Raji (cell line): Measurements from ENCODE around the gene NTRK3.

Experiments used
- POLR2A ChIP-seq: IDR thresholded peaks from 2 replicates; pipeline ENCODE4 v1.6.1; 2011; ENCODE audit warnings: low read depth, low read length, control low read depth; ENCODE audit not compliant: insufficient read depth

NTRK3 gene

DNA sequence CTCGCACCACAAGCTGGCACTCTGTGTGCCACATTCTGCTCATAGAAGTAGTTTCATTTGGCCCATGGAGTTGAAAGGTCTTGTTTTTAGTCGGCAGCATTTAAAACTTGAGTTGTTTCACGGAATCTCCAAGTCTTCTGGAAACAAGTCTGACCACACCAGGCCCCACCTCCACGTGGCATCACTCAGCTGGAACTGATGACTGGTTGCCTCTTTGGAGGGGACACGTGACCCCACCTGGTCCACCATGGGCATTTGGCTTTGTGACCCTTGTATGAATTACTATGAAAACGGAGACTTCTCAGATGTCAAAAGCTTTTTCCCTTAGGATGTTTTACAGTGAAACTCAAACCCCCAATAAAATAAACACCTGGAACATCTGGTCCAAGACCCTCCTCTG lies 74.9 kb downstream of the NTRK3 start:
- no peak for TF ChIP-seq POLR2A

DNA sequence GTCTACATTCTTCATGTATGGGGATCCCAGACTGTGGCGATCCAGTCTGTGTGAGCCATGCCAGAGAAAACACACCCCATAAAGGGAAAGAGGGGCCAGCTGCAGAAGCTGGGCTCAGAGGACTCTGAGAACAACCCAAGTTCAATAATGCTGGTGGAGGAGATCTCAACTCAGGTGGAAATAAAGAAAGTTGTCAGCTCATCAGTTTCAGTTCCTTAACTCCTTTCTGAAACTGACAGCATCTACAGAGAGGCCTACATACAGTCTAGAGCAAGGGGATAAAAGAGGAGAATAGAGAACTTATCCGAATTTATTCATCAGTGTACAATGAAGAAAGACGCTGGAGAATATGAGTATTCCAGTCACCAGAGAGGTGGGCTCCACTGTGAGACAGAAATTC lies 77.0 kb downstream of the NTRK3 start:
- no peak for TF ChIP-seq POLR2A

DNA sequence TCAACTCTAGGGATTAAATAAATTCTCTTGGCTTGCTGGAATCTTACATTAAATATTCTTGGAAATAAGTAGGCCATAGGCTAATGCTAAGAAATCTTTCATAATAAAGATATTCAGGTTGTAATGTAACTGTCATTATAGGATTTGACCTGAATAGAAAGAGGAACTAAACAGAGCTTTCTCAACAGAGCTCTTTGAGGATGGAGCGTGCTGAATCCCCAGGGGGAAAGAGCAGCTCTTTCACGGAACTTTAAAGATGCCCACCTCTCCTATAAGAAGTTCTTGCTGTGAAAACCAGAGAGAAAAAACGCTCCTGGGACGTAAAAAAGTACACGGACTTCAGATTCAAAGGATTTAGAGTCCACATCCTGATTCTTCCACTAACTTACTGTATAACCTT lies 77.9 kb downstream of the NTRK3 start:
- TF ChIP-seq POLR2A: no peak

DNA sequence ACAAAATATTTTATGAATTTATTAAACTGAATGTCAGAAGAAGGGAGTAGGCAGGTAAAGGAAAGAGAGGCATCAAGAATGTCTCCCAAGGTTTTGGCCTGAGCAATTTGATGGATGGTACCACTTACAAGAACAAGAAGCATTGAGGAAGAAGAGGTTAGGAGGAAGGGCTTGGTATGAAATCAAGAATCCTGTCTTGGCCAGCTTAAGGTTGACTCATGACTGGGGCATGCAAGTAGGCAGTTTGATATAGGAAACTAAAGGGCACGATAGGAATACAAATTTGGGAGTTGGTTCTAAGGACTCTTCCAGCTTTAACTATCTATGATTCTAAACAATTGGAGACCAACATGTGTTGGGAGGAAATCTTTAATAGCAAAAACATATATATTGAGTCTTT lies 79.1 kb downstream of the NTRK3 start:
- TF ChIP-seq POLR2A: no peak

DNA sequence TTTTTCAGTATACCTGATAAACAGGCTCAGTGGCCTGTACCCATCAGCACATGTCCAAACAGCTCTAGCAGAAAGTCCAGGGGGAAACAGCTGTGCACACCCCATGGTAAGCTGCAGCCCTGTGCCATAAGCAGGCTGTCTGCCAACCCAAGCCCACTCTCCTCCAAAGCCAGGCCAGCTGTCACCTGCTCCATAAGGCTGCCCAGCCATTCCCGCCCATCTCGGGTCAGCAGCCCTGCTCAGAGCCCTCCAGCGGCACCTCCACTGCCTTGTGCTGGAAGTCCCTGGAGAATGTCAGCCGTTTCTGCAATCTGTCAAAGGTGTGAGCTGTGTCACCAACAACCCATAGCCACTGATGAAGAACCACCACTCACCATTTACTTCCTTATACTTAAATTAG lies 82.0 kb downstream of the NTRK3 start:
- TF ChIP-seq POLR2A: no peak

DNA sequence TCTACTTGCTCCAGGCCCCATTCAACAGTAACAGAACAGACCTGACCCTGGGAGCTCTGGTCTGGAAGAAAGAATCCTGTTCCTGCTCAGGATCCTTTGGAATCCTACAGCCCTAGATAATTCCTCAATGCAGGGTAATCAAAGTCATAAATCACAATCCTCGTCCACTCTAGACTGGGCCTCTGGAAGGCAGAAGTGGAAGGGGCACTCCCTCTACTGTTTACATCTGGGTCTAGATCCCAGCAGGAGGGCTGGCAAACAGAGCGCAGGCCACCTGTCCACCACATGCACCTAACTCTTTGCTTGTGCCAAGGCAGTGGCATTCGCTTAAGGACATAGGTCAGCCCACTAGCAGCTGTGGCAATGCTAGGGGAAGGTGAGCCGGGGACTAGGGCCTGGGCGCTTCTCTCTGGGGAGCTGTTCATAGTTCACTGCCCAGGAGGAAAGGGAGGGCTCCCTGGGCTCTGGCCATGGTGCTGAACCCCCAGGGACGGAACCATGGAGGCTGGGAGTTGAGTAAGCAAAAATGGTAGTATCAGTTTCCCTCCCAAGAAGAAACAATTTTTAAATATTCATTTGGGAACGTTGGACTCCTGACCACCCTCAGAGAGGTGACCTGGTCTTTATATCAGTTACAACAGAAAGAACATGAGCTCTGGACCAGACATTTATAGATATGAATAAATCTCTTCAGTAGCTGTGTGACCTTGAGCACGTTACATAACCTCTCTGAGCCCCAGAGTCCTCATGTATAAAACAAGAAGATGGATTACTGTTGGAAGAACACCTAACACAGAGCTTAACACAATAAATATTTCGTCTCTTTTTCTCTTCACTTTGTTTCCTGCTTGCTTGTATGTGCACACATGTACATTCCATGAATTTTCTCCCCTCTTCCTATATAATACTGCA lies 90.2 kb downstream of the NTRK3 start:
- TF ChIP-seq POLR2A: no peak

DNA sequence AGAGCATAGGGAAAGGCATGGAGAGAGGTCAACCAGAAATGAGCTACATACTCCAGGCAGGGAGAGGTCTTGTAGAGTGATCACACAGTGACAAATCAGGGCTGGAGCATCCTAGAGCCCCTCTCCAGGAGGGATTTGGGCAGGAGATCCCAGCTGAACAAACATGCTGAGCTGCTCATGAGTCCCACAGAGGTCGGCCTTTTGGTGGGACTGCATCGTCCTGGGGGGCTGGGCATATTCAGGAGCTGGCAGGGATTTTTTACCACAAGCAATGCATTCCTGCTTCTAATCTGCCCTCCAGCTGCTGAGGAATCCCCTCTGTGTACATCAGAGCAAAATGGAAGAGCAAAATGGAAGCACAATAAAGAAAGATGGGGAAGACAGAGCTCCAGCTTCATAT lies 94.9 kb downstream of the NTRK3 start:
- no peak for TF ChIP-seq POLR2A

DNA sequence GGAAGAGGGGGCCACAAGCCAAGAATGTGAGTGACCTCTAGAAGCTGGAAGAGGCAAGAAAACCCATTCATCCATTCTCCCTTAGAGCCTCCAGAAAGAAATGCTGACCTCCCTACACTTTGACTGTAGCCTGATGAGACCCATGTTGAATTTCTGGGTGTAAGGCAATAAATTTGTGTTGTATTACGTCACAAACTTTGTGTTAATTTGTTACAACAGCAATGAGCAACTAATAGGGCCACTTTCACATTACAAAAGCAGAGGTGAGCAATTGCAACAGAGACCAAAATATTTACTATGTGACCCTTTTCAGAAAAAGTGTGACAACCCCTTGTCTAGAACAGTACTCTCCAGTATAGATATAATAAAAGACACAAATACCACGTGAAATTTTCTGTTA lies 101.2 kb downstream of the NTRK3 start:
- TF ChIP-seq POLR2A: no peak

DNA sequence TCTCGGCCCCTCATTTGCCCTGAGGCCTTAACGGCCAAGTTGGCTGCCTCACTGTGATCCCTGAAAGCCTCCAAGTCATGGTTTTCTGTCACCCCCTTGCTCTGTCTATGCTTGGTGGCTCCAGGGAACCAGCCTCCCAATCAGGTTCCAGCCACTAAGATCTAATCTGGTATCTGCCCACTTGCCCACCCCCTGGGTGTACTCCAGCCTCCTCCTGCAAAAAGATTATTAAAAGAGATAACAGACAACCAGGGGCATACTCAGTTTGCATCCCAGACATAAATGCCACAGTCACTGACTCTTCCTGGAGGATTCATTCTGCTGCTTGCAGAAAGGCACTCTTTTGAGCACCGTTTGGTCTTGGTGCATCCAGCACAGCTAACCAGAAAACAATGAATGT lies 103.9 kb downstream of the NTRK3 start:
- TF ChIP-seq POLR2A: no peak

DNA sequence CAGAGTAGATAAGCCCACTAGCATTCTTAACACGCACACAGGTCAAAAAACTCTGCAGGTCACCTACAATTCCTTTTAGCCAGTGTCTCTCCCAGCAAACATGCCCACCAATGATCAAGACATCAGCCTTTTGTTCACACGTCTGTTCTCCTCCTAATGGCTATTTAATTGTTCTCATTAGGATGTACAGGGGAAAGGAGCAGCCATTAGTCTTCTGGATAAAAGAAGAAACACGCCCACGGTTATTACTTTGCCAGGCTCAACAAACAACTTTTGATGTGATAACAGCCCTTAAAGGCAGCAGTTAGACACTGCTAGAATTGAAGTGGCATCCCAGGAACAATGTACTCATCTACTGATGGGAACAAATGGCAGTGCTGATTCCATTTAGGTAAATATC lies 108.8 kb downstream of the NTRK3 start:
- TF ChIP-seq POLR2A: no peak

DNA sequence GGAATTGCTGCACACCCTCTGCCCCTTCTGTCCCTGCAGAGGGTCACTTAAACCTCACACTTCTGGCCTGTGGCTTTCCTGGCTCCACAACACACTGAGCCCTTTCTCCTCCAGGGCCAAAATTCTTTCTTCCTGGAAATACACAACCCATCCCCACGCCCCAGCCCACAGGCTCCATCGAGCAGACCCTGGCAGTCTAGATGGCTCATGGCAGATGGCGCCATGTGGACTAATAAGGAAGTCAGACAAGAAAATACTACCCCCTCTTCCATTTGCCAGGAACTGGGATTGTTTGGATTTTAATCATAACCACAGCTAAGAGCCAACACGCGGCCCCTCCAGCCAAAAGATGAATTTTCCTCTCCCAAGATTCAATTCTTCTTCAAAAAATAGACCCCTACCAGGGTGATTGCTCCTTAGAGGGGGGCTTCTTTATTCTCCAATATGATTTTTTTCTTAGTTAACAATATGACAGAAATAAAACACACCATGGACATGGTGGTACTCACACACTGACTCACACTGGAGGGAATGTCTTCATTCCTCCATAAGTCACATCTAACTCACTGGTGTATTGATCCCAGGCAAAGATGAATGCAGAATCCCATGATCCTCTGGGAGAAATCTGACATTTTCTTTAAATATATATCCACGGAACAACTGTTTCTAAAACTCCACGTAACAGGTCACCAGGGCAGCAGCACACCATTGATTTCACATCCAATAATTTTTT lies 111.5 kb downstream of the NTRK3 start:
- no peak for TF ChIP-seq POLR2A

DNA sequence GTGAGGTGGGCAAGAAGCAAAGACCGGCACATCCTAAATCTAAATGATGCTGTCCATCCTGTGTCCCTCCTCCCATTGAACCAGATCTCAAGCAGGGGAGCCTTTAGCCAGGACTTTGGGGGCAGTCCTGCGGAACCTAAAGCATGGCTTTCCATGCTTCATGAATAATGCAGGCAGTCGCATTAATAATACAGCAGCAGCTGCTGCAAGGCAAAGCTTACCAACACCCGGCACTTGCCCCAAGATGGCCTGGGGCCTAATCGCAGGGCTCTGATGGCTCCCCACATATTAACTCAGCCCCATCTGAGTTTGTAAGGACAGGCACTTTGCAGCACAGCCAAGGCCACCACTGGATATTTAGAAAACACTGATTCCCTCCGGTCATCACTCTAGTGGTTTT lies 114.4 kb downstream of the NTRK3 start:
- no peak for TF ChIP-seq POLR2A

DNA sequence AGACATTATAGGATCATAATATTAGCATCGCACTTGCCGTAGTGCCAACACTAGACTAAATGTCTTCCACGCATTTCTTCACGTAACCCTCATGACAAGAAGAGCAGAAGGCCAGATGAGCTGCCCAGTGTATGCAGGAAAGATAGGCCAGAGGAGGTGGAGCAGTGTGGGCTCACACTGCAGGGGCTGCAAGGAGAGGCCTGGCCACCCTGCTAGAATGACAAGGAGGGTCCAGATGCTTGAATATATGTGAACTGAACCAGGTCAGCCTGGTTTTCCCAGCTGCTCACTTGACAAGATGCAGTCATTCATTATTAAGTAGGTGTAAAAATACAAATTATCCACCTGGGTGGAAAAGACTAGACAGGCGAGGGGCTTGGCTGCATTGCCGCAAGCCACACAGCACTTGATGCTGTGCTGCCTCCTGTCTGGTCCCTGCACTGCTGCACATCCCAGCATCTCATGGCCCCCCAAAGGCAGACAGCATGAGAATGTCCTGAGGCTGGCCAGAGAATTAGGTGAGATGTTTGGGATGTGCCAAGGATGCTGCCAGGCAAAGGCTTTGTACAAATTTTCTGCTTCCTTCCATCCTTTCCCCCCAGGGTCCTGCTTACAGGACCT lies 115.2 kb downstream of the NTRK3 start:
- no peak for TF ChIP-seq POLR2A

DNA sequence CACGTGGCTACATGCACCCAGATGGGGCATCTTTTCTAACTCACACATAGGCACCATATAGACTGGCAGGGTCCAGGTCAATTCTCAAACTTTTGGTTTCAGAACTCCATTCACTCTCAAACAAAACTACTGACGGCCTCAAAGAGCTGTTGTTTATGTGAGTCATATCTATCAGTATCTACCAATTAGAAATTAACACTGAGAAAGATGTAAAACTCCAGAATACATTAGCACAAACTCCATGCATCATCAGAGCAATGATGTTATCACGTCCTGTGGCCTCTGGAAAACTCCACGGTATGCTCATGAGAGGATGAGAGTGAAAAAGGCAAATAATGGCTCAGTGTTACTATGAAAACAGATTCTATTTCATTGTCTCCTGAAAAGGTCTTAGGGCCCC lies 116.1 kb downstream of the NTRK3 start:
- no peak for TF ChIP-seq POLR2A

DNA sequence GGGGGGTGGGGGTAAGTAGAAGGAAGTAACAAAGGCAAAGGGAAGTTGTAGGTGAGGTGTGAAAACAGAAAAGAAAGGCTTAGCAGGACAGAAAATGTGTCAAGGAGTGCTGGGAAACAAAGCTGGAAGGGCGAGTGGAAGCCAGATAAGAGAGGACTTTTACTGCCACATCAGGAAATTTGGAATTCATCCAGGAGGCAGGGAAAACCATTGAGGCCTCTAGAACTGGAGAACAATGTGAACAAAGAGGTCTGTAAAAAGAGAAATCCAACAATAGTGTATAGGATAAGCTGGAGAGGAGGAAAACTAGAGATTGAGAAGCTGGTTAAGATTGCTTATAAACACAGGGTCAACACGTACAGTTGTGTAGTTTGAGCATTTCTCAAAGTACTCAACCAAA lies 116.6 kb downstream of the NTRK3 start:
- no peak for TF ChIP-seq POLR2A

DNA sequence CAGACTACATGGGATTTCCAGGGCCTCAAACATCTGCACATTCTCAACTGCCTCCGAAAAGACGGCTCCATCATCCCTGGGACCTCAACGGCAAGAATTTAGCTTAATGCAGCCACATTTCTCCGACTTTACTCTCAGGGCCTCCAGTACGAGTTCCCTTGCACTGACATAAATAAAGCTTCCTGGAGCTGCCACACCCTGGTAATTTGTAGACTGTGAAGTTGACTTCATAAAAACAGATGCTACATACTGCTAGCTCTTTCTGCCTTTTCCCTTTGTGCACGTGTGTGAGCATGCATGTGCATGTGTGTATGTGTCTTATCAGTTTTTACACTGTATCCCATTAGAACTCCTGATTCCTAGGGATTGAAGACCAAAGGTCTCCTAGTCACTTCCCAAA lies 122.7 kb downstream of the NTRK3 start:
- no peak for TF ChIP-seq POLR2A
